ENCODE data around the gene ANKRD52.
"Not testable (repeated sequence)": the region's sequence is repeated elsewhere in the genome, so short reads cannot be mapped to it uniquely, and the experiment has no call there.

ANKRD52 gene

DNA sequence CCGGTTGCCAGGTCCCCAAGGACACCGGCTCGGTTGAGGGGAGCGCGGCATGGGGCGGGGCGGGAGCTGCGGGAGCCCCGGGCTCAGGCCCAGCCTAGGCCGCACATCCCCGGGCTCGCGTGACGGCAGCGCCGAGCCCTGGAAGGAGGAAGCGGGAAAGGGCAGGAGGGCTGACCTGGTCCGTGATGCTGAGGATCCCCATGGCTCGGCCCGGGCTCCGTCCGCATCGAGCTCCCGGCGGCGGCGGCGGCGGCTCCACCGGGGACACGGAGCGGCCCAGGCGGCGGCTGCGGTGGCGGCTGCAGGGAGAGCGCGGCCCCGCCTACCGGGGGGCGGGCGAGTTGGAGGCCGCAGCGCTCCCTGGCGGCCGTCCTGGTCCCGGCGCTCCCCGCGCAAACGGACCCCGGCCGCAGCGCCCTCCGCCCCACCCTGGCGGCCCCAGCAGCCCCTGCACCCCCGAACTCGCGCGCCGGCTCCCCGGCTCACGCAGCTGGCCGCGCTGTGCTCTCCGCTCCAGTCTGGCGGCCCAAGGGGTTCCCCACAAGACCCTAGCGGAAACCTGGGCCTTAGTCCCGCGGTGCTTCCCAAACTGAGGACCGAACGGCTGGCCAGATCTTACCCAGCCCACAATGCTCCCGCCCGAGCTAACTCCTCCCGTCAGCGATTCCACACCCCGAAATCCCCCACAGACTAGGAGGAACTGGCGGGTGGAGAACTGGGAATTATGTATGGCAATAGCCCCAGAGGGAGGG lies at the start of gene ANKRD52:
Gene ANKRD52 (minus strand): TSS at position 317 of the 752 bp plus-strand sequence. CDS start 115 bp downstream, at position 202.
- peak; percentile 62 for DNase-seq

GRCh38 chr12:56307221-56307965 lies 49.2 kb upstream of the ANKRD52 start:
- no peak for DNase-seq

DNA sequence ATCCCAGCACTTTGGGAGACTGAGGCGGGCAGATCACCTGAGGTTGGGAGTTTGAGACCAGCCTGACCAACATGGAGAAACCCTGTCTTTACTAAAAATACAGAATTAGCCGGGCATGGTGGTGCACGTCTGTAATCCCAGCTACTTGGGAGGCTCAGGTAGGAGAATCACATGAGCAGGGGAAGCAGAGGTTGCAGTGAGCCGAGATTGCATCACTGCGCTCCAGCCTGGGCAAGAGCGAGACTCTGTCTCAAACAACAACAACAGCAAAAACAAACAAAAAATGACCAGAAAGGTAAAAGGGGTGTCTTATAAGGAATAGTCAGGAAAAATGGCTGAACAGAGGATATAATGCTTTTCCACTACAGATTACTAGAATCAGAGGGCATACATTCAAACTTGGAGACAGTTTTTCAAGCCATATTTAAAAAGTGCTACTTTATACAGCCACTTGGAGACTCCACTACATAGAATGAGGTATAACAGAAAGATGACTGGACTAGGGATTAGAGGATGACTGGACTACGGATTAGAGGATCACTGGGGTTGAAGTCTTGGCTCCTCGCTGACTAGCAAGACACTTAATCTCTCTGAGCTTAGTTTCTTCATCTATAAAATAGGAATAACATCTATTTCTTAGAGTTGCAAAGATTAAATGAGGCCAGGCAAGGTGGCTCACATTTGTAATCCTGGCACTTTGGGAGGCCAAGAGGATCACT lies 46.8 kb upstream of the ANKRD52 start:
- DNase-seq = no peak

DNA sequence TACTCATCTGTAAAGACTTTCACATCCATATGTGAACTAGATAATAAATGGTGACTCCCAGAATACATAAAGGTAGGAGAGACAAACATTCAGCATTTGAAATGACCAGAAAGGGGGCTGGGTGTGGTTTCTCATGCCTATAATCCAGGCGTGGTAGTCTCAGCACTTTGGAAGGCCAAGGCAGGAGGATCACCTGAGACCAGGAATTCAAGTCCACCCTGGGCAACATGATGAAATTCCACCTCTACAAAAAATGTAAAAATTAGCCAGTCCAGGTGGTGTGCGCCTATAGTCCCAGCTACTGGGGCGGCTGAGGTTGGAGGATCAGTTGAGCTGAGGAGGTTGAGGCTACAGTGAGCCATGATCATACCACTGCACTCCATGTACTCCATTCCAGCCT lies 46.1 kb upstream of the ANKRD52 start:
- no peak for DNase-seq

DNA sequence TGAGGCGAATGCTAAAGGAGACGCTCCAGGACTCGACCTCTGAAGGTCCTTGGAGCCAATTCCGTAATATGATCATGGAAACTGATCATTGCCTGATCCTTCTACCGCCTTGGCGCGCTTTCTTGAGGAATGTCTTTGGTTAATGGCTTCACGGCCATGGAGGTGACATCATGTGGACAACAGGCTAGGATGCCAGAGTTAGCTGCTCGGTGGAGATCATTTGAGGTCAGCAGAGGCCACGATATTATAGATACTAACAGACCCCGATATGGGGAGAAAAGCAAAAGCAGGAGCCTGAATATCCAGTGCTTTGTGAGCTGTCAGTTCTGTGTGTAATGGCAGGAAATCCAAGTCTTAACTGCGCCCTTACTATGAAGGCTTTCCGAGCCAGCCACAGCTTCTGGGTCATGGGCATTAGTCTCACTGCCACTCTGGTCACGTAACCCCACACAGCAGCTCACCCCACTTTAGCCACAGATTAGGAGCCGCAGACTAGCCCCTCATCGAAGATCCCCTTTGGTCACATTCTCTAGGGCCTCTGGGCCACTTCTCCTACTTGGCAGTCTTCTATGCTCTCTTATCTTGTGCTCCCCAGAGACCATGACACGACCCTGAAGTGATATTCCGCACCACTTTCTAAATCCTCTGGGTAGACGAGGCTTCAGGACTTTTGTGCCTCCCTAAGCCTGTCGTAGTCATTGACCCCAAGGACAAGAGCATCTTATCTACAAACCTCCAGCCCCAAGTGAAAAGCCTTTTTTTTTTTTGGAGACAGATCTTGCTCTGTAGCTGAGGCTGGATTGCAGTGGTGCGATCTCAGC lies 42.7 kb upstream of the ANKRD52 start:
- DNase-seq = no peak

DNA sequence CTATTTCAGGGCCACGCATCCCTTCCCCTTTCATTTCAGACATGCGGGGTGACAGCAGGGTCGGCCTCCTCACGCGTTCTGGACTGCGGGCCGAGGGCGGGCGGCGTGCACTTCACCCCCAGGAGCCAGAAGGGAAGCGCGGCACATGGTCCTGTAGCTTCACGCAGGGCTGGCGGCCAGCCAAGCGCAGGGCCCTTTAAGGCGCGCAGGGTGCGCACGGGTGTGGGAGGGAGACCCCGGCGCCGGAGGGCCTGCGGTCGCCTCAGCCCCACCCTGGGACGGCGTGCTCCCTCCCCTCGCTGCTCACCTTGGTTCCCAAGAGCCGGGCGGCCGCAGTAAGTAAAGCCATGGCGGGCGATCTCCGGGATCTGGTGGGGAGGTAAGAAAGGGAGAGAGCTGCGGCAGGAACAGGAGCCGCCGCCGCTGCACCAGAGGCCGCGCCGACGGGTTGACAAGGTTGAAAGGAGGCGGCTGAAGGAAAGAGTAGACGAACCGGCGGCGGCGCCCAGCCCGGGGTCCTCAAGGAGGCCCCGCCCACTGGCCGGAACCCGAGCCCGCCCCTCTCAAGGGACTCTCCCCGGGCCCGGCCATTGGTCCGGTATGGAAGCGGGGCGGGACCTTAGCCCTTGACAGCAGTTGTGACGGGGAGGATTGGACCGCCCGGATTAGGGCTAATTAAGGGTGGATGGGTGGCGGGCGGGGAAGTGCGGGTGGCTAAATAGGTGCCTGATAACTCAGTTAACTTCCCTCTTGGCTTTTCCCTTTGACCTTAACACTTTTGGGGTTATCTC lies 41.9 kb upstream of the ANKRD52 start, which contains the start of gene CS:
Gene CS (minus strand): TSS at position 478 of the 791 bp plus-strand sequence. CDS start 129 bp downstream, at position 349.
- peak; percentile 99 for DNase-seq

- peak; percentile 60 for DNase-seq
Observed at GRCh38 chr12:56299308-56299852, 41.2 kb upstream of the ANKRD52 start.

DNA sequence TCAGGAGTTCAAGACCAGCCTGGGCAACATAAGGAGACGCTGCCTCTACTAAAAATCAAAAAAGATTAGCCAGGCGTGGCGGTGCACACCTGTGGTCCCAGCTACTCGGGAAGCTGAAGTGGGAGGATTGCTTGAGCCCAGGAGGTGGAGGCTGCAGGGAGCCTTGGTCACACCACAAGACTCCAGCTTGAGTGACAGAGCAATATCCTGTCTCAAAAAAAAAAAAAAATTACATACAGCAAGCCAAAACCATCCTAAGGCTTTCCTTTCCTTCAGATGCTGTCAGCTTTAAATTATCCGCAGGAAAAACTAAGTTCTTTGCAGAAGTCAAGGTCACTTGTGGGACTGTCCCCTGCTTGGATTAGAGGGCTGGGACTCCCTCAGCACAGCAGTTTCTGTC lies 40.6 kb upstream of the ANKRD52 start:
- DNase-seq = no peak

GRCh38 chr12:56297400-56297799 lies 39.2 kb upstream of the ANKRD52 start:
- peak; percentile 12 for DNase-seq

DNA sequence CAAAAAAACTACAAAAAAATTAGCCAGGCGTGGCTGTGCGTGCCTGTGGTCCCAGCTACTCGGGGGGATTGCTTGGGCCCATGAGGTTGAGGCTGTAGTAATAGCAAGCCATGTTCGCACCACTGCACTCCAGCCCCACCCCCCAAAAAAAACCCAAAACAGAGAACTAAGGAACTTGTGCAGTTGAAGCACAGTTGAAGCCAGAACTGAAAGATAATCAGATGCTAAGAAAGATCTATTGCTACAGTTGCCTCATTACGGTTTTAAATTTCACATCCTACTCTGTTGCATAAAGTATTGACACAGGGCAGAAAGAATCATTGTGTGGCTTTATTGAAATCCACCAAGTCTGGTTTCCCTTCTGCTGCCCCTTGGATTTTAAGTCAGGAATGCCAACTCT lies 38.1 kb upstream of the ANKRD52 start:
- DNase-seq = no peak

DNA sequence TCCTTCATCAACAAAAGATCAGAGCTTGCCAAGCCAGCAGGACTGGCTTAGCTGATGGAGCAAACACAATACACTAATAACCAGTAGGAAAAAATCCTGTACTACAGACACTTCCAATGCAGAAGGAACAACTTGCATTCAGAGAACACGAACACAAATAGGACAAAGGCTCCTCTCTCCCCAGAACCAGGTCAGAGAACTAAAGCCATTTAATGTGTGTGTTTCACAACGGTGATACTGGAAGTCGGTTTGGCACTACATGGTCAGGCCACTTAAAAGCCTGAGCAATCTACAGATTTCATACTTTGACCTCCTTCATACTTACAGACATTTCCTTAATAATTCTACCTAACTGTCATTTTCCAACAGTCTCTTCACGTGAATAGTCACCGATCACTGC lies 35.6 kb upstream of the ANKRD52 start:
- no peak for DNase-seq

GRCh38 chr12:56288705-56289387 lies 30.7 kb upstream of the ANKRD52 start:
- no peak for DNase-seq

GRCh38 chr12:56286044-56286830 lies 28.1 kb upstream of the ANKRD52 start:
- no peak for DNase-seq

DNA sequence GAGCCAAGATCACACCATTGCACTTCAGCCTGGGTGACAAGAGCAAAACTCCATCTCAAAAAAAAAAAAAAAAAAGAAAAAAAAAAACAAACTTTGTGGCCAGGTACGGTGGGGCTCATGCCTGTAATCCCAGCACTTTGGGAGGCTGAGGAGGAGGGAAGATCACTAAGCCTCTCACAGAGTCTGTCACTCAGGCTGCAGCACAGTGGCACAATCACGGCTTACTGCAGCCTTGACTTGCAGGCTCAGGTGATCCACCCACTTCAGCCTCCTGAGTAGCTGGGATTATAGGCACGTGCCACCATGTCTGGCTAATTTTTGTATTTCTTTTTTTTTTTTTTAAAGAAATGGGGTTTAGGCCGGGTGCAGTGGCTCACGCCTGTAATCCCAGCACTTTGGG lies 26.1 kb upstream of the ANKRD52 start:
- not testable (repeated sequence) for DNase-seq

GRCh38 chr12:56282579-56282978 lies 24.4 kb upstream of the ANKRD52 start:
- DNase-seq = no peak

DNA sequence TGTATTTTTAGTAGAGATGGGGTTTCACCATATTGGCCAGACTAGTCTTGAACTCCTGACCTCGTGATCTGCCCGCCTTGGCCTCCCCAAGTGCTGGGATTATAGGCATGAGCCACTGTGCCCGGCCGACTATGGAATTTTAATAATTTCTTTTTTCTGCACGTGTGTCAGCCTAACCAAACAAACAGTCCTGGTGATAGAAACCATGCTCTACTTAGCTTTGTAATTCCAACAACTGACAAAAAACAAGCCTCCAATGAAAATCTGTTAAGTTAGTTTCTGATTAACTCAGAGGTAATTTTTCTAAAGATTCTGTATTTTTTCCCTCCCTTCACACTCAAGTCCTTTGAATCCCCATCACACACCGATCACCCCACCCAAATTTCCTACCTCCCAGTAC lies 23.8 kb upstream of the ANKRD52 start:
- DNase-seq = no peak

DNA sequence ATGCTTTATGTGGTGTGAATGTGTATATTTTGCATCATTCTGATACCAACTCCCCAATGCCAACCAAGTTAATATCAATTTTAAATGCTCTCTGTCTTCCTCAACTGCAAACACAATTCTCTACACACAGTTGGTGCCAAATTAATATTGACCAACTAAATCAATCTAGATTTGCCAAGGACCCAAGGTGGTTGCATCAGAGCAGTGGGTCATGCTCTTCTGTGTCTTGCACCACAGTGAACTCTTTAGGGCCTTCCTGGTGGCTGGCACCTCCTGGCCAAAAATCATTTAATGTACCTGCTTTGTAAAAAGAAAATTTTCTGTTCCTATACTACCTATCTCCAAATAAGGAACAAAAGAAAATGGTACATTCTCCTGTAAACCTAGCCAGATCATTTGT lies 22.7 kb upstream of the ANKRD52 start:
- DNase-seq = no peak

GRCh38 chr12:56278905-56279304 lies 20.7 kb upstream of the ANKRD52 start:
- DNase-seq = no peak

DNA sequence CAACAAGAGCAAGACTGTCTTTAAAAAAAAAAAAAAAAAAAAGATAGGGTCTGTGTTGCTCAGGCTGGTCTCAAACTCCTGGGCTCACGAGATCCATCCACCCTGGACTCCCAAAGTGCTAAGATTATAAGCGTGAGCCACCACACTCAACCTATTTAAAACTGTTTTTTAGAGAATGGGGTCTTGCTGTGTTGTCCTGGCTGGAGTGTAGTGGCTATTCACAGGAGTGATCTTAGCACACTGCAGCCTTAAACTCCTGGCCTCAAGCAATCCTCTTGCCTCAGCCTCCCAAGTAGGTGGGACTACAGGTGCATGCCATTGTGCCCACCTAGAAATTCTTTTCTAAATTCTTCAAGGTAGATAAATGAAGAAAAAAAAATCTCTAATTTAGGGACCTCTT lies 16.1 kb upstream of the ANKRD52 start:
- DNase-seq = no peak

DNA sequence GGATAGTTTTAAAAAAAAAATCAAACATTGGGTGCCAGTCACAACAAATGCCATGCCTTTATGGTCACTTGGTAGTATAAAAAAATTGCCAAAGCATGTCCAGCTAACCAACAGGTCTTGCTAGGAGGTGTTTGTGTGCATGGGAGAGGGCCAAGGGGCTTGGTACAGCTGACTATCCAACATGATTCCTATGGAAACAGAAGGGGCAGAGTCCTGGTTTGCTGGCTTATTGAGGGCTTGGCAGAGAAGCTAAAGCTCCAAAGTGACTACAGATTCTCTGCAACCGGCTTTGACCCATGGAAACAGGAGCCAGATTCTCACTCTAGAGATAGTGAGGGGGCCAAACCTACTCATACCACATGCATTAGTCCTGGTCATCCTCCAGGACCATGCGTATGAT lies 14.3 kb upstream of the ANKRD52 start:
- not testable (repeated sequence) for DNase-seq
